GM19351 (cell line): ENCODE results near the gene ATP1A4.
"Not testable (repeated sequence)": the region's sequence is repeated elsewhere in the genome, so short reads cannot be mapped to it uniquely, and the experiment has no call there.

Experiments used
- ATAC-seq: cut with Tn5 transposase; IDR thresholded peaks from one replicate; pipeline ENCODE4 v1.9.1; 2021; ENCODE audit warnings: mild to moderate bottlenecking, moderate library complexity; ENCODE audit not compliant: unreplicated experiment

ATP1A4 gene

GRCh38 chr1:160151303-160151702, at the start of gene ATP1A4:
Gene ATP1A4 (plus strand): TSS chr1:160151603. CDS start chr1:160152041, 438 bp downstream.
- no peak for ATAC-seq

- no peak for ATAC-seq
These were observed 49.5 kb upstream of the ATP1A4 start for GRCh38 chr1:160101717-160102522.

- no peak for ATAC-seq
These were observed 47.6 kb upstream of the ATP1A4 start for GRCh38 chr1:160103658-160104408.

- no peak for ATAC-seq
These were observed 46.9 kb upstream of the ATP1A4 start for GRCh38 chr1:160104486-160104885.

- ATAC-seq: no peak
These were observed 46.2 kb upstream of the ATP1A4 start for GRCh38 chr1:160105155-160105554.

GRCh38 chr1:160107512-160107911, 43.9 kb upstream of the ATP1A4 start:
- ATAC-seq: no peak

GRCh38 chr1:160108888-160109662, 42.3 kb upstream of the ATP1A4 start:
- ATAC-seq: no peak

GRCh38 chr1:160109686-160110085, 41.7 kb upstream of the ATP1A4 start:
- no peak for ATAC-seq

- ATAC-seq: not testable (repeated sequence)
These were observed 39.9 kb upstream of the ATP1A4 start for GRCh38 chr1:160111462-160111861.

GRCh38 chr1:160112357-160112756, 39.0 kb upstream of the ATP1A4 start:
- ATAC-seq: no peak

- ATAC-seq: no peak
These were observed 38.0 kb upstream of the ATP1A4 start for GRCh38 chr1:160113407-160113806.

GRCh38 chr1:160114085-160114484, 37.3 kb upstream of the ATP1A4 start:
- no peak for ATAC-seq

- ATAC-seq: no peak
These were observed 35.7 kb upstream of the ATP1A4 start, which contains the start of gene ATP1A2 for GRCh38 chr1:160115545-160116282. Gene ATP1A2 (plus strand): TSS chr1:160115759. CDS start chr1:160115862, 103 bp downstream.

- no peak for ATAC-seq
These were observed 34.9 kb upstream of the ATP1A4 start for GRCh38 chr1:160116283-160117147.

- ATAC-seq: no peak
These were observed 34.1 kb upstream of the ATP1A4 start for GRCh38 chr1:160117300-160117699.

- ATAC-seq: no peak
These were observed 33.7 kb upstream of the ATP1A4 start for GRCh38 chr1:160117709-160118183.

GRCh38 chr1:160118928-160119327, 32.5 kb upstream of the ATP1A4 start:
- ATAC-seq: no peak

GRCh38 chr1:160120797-160121196, 30.6 kb upstream of the ATP1A4 start:
- no peak for ATAC-seq

GRCh38 chr1:160121388-160121787, 30.0 kb upstream of the ATP1A4 start:
- ATAC-seq: no peak
